Activated T-helper 9 cell treated with anti-CD3 and anti-CD28 coated beads, Interleukin-2, amount 50 U/mL, for 16 hours (primary cell): ENCODE results near the gene ABRAXAS1.

Experiments
- DNase-seq: peaks from one replicate; pipeline ENCODE4 v3.0.0-alpha.2; 2020; ENCODE audit warnings: low read depth

ABRAXAS1 gene

DNA sequence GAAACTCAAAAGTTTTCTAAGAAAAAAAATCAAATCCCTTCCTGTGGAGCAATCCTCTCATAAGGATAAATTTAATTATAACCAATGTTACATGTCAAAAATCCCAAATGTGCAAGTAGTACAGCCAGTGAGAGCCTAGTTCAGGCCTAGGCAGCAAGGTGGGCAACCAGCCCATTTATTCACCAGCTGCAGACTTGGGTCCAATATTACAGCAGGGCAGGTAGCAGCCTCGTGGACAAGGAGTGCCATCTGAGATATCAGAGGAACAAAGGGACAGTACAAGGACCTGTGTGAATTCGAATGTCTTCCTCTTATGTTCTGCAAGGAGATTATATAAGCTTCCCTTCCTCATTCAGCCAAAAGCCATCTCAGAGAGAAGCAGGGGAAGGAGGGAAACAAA, 35.9 kb downstream of the ABRAXAS1 start:
- DNase-seq, result no peak

DNA sequence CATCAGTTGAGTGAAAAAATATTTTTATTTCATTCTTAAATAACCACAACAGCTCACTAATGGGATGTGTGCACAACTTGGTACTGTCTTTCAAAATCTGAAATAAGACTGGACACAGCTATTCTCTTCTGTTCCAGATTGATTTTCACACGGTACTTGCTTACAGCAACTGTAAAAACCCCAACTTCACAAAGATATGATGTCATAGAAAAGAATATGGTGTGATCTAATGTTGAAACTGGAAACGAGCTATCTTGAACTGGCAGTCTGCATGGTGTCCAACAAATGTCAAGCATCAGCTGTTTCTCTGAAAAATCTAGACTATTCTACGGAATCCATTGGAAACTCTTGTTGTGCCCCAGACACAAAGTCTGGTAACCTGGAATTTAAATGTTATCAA, 44.0 kb downstream of the ABRAXAS1 start:
- DNase-seq, result no peak

DNA sequence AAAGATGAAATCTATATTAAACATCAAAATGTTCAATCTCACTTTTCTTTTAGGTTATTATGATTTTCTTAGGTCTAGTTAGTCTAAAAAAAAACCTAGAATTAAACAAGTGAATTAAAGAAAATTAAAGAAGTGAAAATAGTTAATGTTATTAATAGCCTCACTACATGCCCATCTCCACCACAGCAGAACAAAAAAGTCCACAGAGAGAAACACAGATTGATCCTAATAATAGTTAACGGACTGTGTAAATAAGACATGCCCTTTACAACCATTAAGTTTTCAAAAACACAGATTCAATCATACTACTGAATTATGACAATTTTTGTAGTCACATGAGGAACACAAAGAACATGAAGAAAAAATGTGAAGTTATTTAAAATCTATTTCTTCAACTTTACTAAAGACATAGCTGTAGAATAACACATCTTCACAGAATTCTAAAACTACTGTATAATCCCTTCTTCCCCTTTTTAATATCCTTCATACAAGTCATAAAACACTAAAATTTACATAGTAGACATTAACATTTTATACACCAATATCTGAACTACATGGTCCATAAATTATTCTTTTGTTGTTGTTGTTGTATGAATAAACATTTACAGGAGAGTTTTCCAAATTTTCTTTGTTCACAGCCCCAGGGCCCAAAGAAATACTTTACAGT, 44.6 kb downstream of the ABRAXAS1 start:
- no peak for DNase-seq

DNA sequence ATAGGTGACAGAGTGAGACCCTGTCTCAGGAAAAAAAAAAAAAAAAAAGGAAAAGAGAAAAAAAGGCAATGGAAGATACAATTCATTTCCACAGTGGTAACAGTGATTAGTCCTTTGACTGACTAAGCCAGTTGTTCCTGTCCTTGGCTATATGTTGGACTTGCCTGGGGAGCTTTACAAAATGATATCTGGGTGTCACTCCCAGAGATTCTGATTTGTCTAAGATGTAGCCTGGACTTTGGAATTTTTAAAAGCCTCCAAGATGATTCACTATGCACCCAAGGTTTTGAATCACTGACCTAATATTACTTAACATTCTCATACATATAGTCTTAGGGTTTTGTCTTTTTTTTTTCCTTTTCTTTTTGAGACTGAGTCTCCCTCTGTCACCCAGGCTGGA, 46.2 kb downstream of the ABRAXAS1 start:
- no peak for DNase-seq

DNA sequence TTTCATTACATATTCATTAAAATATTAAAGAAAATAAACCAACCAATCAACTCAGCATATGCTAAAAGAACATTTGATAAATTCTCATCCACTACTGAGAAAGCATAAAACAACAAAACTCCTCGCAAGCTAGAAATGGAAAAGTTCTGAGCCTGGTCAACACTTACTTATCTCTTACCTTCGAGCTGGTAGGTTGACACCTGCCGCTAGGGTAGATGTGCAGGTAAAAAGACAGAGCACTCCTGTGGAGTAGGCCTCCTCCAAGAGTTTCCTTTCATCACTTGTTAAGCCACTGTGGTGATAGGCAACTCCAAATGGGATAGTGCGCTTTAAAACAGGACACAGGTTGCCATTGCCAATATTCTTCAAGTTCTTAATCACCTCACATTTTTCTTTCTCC, 48.2 kb downstream of the ABRAXAS1 start:
- no peak for DNase-seq

DNA sequence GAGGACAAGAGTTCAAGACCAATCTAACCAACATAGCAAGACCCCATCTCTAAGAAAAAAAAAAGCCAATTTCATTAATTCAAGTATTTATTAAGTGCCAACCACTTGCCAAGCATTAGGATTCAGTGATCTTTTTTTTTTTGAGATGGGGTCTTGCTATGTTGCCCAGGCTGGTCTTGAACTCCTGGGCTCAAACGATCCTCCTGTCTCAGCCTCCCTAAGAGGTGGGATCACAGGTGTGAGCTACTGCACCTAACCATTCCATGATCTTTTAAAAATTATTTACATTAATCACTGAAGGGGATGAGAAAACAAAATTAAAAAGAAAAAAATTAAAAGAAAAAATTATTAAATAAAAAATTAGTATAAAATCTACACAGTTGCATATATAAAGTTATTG, 53.7 kb downstream of the ABRAXAS1 start:
- no peak for DNase-seq

DNA sequence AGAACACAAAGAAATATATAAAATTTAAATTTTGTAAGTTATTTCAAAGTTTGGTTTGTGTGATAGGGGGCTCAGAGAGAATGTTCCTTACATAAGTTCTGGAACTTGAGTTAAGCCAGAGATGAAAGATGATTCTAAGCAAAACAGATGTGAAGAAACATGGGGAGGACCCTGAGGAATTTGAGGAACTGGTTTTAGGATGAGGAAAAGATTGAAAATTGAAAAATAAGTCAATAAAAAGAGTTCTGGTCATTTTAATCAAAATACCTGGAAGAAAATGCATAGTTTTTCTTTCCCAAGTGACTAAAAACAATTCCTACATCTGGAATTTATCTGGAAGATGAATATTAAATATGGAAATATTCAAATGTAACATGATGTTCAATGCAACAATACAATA, 66.7 kb downstream of the ABRAXAS1 start:
- DNase-seq, result no peak

DNA sequence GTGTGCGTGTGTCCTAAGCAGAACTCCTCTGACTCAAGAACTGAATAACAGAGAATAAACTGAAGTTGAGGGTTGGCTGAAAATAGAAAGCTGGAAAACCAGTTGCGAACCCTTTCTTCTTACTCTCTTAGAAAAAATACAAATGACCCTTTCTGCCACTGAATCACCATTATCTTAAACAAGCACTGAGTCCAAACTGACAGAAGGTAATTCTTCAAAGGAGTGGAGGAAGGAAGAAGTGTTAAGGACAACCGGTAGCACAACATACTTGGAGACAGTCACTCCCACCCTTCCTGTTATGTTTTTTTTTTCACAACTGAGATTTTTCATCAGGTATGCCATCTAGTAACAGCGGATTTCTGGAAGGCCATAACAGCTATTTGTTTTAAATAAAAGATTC, 67.3 kb downstream of the ABRAXAS1 start:
- DNase-seq, result no peak

DNA sequence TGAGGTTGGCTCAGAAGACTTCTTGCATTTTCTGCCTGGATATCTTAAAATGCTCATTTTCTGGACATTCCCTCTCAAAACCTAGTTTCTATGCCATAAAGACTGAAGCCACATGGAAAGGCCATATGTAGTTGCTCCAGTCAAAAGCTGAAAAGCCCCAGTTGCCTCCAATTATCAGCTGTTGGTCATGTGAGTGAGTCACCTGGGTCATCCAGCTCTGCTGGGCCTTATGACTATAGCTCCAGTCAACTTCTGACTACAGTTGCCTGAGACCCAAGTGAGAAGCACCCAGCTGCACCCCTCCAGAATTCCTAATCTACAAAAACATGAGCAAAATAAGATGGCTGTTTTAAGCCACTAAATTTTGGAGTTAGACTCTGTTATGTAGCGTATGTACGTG, 71.2 kb downstream of the ABRAXAS1 start:
- no peak for DNase-seq
